Right atrium auricular region (tissue), 2 donors: Measurements from ENCODE around the gene PCDHGA9. TPM values are rescaled to one million over a fixed set of nuclear protein-coding genes. Genes with fewer than 3 reads are reported as not detected.
A peak's percentile ranks its signal among the peaks of the same experiment; 100 is the strongest.

Experiments
- DNase-seq: peaks from one replicate; pipeline ENCODE4 v3.0.0-alpha.2; 2019; ENCODE audit warnings: low spot score
- H3K27ac ChIP-seq, 2 donors: fragments of 200-600 bp; sonication (generic); 1 replicate in 1 of 2; 2 replicates in 1 of 2; pipeline ENCODE4 v1.5.1; 2016 to 2019
- H3K27me3 ChIP-seq, 2 donors: fragments of 200-600 bp; sonication (generic); one replicate each; pipeline versions ENCODE4 v1.5.1 to v1.6.0; 2017 to 2019
- H3K36me3 ChIP-seq: fragments of 200-600 bp; sonication (generic); one replicate; pipeline ENCODE4 v1.5.1; 2016
- H3K4me1 ChIP-seq, 2 donors: fragments of 200-600 bp; sonication (generic); one replicate each; pipeline versions ENCODE4 v1.5.1 to v1.6.0; 2017 to 2019
- H3K4me3 ChIP-seq, 2 donors: fragments of 200-600 bp; sonication (generic); 1 replicate in 1 of 2; 2 replicates in 1 of 2; pipeline ENCODE4 v1.5.1; 2017 to 2019; ENCODE audit warnings: mild to moderate bottlenecking in 1 of 2, moderate library complexity in 1 of 2
- H3K9me3 ChIP-seq, 2 donors: fragments of 200-600 bp; sonication (generic); one replicate each; pipeline ENCODE4 v1.5.1; 2019
- total RNA-seq, 2 donors: library from RNA; depleted of rRNA; stranded (reverse); fragments of >200 nt; gene quantifications; one replicate each; pipeline ENCODE4 v1.1.0, GENCODE V29; 2016
- TF ChIP-seq, protein P1 (sequence below), 2 donors: fragments of 200-600 bp; sonication (generic); IDR thresholded peaks; one replicate each; pipeline ENCODE4 v1.5.1; 2019; ENCODE audit warnings: antibody characterized with exemption in 2 of 2

The PCDHGA9 gene
- 1 to 10 TPM; 3.7 to 5.2 TPM for total RNA-seq

DNA sequence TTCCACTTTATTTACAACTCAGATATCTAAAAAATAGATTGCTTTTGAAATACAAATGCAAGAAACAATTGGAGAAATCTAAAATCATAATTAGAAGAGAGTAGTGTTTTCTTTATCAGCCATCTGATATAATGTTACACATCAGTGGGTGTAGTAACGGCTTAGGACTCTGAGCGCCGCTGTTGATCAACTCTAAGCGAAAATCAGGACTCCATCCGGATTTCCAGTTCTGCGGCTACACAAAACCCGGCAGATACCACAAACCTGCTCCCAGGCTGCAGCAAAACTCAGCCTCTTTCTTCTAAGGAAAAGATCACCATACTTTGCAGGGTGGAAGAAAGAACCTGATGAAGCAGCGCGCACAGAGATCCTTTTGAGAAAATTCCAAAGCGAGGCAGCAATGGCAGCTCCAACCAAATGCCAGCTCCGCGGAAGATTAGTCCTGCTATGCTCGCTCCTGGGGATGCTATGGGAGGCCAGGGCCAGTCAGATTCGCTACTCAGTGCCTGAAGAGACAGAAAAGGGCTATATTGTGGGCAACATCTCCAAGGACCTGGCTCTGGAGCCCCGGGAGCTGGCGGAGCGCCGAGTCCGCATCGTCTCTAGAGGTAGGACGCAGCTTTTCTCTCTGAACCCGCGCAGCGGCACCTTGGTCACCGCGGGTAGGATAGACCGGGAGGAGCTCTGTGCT lies at the start of gene PCDHGA9:
PCDHGA9 (plus strand) TSS at position 226 of the 691 bp plus-strand sequence; CDS start at position 401, 175 bp downstream.
- DNase-seq: no peak
- Histone ChIP-seq H3K9me3 (peaks cover 34 to 92% of the 10 kb centered on the region in 2 donors), H3K36me3 (peaks cover 8% of the 10 kb centered on the region), H3K27ac (no peak within 1 kb of the TSS), H3K4me3 (peak within 1 kb of the TSS in 1 of 2 donors; percentile 13), H3K4me1 (peaks cover 0 to 11% of the 10 kb centered on the region in 2 donors), H3K27me3 (no peaks in the 10 kb centered on the region)
- TF ChIP-seq, protein P1, sequence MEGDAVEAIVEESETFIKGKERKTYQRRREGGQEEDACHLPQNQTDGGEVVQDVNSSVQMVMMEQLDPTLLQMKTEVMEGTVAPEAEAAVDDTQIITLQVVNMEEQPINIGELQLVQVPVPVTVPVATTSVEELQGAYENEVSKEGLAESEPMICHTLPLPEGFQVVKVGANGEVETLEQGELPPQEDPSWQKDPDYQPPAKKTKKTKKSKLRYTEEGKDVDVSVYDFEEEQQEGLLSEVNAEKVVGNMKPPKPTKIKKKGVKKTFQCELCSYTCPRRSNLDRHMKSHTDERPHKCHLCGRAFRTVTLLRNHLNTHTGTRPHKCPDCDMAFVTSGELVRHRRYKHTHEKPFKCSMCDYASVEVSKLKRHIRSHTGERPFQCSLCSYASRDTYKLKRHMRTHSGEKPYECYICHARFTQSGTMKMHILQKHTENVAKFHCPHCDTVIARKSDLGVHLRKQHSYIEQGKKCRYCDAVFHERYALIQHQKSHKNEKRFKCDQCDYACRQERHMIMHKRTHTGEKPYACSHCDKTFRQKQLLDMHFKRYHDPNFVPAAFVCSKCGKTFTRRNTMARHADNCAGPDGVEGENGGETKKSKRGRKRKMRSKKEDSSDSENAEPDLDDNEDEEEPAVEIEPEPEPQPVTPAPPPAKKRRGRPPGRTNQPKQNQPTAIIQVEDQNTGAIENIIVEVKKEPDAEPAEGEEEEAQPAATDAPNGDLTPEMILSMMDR (IDR thresholded peaks at IDR 0.05): peak; percentile 7 to 40

DNA sequence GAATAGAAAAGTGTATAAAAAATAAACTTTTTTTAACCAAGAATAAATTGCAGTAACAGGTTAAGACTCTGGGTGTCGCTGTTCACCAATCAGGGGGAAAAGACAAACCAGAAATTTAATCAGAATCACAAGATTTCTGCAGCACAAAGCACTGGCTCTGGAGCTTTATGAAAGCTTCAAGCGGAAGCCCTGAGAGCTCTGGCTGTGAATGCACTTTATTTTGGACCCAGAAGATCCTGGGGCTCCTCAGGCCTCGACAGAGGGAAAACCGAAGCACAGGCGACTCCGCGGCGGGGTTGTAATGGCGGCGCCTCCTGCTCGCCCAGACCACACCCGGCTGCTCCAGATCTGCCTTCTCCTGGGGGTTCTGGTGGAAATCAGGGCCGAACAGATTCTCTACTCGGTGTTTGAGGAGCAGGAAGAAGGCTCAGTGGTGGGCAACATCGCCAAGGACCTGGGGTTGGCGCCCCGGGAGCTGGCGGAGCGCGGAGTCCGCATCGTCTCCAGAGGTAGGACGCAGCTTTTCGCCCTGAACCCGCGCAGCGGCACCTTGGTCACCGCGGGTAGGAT lies 47.6 kb upstream of the PCDHGA9 start, which contains the start of gene PCDHGA4:
PCDHGA4 (plus strand) TSS at position 122 of the 570 bp plus-strand sequence; CDS start at position 209, 87 bp downstream.
- Histone ChIP-seq H3K27me3 (no peaks in the 10 kb centered on the region), H3K27ac (peak within 1 kb of the TSS in 1 of 2 donors; percentile 38), H3K36me3 (no peaks in the 10 kb centered on the region), H3K9me3 (peaks cover 0 to 97% of the 10 kb centered on the region in 2 donors), H3K4me3 (peak within 1 kb of the TSS; percentile 28 to 43), H3K4me1 (no peaks in the 10 kb centered on the region)
- DNase-seq: no peak
- TF ChIP-seq, protein P1 (IDR thresholded peaks at IDR 0.05): peak in 1 of 2 donors; percentile 67

DNA sequence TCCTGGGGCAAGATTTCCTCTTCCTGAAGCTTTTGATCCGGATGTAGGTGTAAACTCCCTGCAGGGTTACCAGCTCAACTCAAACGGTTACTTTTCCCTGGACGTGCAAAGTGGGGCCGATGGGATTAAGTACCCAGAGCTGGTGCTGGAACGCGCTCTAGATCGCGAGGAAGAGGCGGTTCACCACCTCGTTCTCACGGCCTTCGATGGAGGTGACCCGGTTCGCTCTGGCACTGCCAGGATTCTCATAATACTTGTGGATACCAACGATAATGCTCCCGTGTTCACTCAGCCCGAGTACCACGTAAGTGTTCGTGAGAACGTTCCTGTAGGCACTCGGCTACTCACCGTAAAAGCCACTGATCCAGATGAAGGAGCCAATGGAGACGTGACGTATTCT lies 46.9 kb upstream of the PCDHGA9 start:
- TF ChIP-seq, protein P1 (IDR thresholded peaks at IDR 0.05): no peak
- DNase-seq: no peak
- H3K4me1 ChIP-seq: no peaks in the 10 kb centered on the region
- no peaks in the 10 kb centered on the region for H3K27me3 ChIP-seq
- no peaks in the 10 kb centered on the region for H3K36me3 ChIP-seq
- H3K4me3 ChIP-seq: peak overlapping the region in 1 of 2 donors; percentile 43
- H3K27ac ChIP-seq: no peak overlapping the region
- H3K9me3 ChIP-seq: peaks cover 0 to 97% of the 10 kb centered on the region in 2 donors

DNA sequence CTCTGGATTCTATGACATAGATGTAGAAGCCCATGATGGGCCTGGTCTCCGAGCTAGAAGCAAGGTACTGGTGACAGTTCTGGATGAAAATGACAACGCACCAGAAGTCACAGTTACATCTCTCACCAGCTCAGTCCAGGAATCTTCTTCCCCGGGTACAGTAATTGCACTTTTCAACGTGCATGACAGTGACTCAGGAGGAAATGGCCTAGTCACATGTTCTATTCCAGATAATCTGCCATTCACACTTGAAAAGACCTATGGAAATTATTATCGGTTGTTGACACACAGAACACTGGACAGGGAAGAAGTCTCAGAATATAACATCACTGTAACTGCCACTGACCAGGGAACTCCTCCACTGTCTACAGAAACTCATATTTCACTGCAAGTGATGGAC lies 46.4 kb upstream of the PCDHGA9 start:
- Histone ChIP-seq H3K27me3 (no peaks in the 10 kb centered on the region), H3K9me3 (peaks cover under 1 to 97% of the 10 kb centered on the region in 2 donors), H3K4me3 (no peak overlapping the region), H3K4me1 (no peaks in the 10 kb centered on the region), H3K27ac (no peak overlapping the region), H3K36me3 (no peaks in the 10 kb centered on the region)
- DNase-seq: no peak
- TF ChIP-seq, protein P1 (IDR thresholded peaks at IDR 0.05): no peak

DNA sequence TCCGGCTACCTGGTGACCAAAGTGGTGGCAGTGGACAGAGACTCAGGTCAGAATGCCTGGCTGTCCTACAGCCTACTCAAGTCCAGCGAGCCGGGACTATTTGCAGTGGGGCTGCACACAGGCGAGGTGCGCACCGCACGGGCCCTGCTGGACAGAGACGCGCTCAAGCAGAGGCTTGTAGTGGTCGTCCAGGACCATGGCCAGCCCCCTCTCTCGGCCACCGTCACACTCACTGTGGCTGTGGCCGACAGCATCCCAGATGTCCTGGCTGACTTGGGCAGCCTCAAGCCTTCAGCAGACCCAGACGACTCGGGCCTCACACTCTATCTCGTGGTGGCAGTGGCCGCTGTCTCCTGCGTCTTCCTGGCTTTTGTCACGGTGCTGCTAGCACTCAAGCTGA lies 45.6 kb upstream of the PCDHGA9 start:
- H3K36me3 ChIP-seq: no peaks in the 10 kb centered on the region
- peaks cover 5 to 97% of the 10 kb centered on the region in 2 donors for H3K9me3 ChIP-seq
- no peak overlapping the region for H3K27ac ChIP-seq
- H3K27me3 ChIP-seq: no peaks in the 10 kb centered on the region
- H3K4me1 ChIP-seq: no peaks in the 10 kb centered on the region
- no peak for DNase-seq
- H3K4me3 ChIP-seq: no peak overlapping the region
- TF ChIP-seq, protein P1 (IDR thresholded peaks at IDR 0.05): no peak
